ENCODE results near the gene LCN15.
"Not testable (repeated sequence)": the region's sequence is repeated elsewhere in the genome, so short reads cannot be mapped to it uniquely, and the experiment has no call there.

LCN15 gene

DNA sequence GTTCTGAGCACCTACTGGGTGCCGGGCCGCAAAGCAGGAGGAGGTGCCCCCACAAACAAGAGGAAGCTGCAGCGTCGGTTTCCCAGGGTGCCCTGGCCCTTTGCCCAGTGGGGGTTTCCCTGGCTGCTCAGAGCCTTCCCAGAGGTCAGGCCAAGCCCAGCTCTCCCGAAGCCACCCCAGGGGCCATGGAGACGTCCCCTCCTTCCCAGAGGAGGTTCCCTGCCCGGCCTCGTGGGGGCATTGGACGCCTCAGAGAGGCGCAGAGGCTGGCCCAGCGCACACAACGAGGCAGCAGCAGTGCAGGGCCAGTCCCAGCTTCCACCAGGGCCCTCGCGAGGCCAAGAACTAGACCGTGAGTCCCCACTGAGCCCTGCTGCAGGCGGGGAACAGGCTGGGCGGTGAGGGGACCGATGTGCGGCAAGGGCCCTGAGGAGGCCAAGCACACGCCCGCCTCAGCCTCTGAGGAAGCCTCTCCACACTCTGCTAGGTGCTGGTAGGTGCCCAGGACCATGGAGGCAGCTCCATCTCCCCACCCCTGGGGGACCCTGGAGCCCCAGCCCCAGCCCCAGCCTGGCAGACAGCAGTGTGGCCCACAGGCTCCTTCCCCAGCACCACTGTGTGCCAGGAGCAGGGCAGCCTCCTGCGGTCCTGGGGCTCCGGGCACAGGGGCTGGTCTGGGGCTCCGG is 45.0 kb downstream of the LCN15 start:
- no peak for DNase-seq

DNA sequence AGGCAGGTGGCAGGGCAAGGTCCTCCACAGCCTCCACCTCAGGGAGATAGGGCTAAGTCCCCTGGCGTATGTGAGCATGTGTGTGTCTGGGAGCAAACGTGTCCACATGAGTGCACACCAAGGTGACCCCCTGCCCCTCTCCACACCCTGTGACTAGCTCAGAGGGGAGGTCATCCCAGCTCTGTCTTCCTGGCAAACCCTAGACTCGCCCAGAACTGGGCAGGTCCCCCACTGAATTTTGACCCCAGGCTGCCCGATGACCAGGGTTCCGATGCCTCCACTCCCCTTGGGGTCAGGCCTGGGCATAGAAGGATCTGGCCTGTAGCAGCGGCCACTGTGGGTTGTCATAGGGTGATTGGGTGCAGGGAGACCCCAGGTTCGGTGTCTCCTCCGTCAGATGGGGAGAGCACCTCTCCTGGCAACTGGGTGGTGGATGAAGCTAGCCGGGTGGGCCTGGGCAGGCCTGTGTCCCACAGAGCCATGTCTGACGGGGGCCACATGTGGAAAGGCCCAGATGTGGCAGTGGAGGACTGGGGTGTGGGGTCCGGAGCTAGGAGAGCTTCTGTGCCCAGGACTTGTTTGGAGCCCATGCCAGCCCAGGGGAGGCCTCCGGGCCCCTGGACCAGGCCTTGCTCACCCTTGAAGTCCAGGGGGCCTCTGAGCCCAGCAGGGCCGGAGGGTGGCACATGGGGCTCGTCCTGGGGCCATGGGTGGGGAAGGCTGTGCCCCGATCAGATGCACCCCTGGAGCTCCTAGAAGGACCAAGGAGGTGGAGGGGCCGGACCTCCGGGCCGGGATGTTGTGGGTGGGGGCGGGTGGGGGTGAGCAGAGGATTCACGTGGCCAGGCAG is 45.7 kb downstream of the LCN15 start:
- no peak for DNase-seq

DNA sequence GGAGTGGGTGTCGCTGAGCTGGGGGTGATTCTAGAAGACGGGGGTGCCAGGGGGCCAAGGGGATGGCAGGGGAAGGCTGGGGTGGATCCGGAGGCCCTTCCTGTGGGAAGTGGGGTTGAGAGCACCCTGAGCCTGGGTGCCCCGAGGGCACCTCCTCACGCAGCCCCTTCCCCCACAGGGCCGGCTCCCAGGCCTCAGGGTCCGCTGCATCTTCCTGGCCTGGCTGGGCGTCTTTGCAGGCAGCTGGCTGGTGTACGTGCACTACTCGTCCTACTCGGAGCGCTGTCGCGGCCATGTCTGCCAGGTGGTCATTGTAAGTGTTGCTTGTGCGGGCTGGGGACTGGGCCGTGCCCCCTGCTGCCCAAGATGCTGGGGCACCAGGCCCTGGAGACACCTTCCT is 46.9 kb downstream of the LCN15 start:
- DNase-seq = no peak

DNA sequence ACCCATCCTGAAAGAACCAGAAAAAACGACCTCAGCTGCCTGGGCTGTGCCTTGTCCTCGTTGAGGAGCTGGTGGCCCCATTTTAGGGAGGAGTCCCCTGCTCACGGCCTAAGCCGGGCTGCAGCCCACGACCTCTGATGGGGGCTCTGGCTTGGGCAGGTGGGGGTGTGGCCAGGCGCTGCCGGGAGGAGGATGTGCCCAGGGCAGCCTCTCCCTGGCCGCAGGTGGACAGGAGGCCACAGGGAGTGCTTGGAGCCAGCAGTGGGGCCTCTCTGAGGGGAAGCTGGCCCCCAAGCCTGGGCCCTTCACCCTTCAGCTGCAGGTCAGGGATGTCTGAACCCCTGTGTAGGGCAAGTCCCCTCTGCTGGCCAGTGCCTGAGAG is 49.4 kb downstream of the LCN15 start:
- no peak for DNase-seq

DNA sequence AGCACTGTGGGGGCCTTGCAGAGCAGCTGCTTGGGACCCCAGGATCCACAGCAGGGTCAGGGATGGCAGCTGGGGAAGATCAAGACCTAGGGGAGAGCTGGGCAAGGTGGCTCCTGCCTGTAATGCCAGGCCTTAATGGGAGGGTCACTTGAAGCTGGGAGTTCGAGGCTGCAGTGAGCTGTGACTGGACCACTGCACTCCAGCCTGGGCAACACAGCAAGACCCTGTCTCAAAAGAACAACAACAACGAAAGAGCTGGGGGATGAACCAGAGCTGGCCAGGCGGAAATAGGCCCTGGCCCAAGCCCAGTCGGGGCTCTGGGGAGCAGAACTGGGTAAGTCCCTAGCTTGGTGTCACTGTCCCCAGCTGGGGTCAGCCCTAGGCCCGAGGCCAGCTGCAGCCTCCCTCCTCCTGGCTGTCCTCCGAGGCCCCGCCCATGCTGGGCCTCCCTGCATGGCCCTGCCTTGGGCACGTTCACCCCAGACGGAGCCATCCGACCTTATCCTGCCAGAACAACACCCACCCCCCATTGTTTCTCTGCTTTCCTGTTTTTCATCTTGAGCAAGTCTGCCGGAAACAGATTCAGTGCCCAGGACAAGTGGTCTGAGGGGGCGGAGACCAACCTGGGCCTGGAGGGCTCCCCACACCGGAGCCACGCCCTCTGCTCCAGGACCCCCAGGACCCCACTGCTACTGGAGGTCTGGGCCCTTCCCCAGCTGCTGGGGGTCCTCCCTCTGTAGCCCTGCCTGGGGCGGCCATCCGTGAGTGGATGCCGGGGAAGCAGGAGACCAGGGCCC is 50.0 kb downstream of the LCN15 start:
- no peak for DNase-seq

DNA sequence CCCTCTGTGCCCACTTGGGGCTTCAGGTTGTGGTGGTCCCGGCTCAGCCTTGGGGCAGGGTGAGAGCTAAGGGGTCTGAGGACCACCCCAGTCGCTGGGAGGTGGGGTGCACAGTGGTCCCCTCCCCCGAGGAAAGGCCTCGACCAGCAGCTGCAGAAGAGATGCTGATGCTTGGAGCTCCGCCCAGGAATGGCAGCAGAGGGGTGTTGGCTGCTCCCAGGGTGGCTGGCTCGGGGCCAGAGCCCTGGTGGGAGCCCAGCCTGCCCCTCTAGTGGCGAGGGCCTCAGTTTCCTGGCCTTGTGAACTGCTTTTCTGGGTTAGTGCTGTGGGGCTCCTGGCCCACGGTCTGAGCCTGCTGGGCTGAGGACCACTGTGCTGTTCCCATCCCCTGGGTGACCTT is 50.8 kb downstream of the LCN15 start:
- no peak for DNase-seq

DNA sequence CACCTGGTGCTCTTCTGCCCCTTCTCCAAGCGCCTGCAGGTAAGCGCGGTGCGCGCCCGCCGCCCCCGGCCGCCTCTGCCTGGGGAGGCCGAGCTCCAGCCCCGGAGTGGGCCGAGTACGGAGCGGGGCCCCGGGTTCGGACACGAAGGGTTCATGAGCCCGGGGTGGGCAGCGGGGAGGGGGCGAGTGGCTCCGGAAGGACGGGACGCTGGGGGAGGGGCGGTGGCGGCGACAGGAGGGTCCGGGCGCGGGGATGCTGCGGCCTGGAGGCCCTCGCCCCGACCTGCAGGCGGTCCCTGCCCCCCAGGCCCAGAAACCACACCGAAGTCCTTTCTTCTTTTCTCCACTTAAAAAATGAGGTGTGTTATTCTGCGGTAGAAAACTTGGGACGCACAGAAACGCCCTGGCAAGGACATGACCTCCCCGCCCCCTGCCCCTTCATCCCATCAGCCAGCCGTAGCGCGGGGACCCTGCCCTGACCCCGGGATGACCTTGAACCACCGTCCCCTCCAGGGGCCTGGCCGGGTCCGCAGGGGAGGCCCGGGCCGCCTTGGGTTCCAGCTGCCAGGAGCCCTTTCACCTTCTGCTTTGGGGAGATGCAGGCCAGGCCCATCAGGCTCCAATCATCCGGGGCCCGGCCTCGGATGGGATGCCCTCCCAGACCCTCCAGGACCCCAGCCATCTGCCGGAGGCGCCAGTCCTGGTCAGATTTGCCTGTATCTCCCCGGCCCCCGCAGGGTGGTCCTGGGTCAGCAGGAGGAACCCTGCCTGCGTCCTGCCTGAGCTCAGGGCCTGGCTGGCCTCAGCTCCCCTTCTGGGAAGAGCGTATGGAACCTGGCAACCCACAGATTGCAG is 51.4 kb downstream of the LCN15 start:
- no peak for DNase-seq

DNA sequence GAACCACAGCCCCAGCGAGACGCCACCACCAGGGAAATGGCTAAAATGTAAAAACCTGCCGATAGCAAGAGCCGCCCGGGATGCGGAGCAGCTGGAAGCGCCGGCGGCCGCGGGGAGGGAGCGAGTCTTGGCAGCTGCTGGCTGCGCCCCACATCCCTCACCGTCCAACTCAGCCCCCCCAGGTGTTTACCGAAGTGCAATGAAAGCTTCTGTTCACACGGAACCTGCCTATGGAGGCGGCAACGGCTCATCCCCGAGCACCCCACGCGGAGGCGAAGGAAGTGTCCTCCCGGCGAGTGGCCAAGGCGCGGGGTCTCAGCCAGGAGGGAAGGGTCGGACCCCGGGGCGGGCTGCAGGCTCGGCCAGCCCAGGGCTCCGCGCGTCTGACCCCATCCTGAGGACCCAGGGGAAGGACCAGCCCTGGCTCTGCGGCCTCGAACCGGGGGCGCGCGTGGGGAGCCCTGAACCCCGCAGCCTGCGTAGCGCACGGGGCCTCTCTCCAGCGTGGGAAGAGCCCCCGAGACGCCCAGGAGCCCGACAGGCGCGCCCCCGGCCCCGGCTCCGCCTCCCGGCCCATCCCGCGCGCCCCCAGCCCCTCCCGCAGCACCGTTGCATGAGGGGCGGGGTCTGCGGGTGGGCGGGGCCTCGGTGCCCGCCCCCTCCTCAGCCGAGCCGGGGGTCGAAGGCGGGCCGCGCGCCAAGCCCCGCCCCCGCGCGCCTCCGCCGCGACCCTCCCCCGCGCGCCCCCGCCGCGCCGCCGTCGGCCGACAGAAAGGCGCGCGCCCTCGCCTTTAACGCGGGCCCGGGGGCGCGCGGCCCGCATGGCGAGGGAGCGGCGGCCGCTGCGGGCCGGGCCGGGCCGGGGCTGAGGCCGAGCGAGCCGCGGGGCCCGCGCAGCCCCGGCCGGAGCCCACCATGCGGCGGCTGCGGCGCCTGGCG is 52.3 kb downstream of the LCN15 start, which contains the start of gene DIPK1B:
Gene DIPK1B, plus strand, starts transcription at position 822 of the 939 bp plus-strand sequence. Its CDS starts 94 bp downstream, at position 916.
- DNase-seq = peak; percentile 37

DNA sequence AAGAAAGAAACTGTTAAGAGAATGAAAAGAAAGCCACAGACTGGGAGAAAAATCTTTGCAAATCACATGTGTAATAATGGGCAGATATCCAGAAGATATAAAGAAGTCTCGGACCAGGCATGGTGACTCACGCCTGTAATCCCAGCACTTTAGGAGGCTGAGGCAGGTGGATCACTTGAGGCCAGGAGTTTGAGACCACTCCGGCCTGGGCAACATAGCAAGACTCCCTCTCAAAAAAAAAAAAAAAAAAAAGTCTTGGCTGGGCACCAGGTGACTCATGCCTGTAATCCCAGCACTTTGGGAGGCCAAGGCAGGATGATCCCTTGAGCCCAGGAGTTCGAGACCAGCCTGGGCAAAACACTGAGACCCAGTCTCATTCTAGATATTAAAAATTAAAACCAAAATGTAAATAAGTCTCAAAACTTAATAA is 53.1 kb downstream of the LCN15 start:
- not testable (repeated sequence) for DNase-seq

DNA sequence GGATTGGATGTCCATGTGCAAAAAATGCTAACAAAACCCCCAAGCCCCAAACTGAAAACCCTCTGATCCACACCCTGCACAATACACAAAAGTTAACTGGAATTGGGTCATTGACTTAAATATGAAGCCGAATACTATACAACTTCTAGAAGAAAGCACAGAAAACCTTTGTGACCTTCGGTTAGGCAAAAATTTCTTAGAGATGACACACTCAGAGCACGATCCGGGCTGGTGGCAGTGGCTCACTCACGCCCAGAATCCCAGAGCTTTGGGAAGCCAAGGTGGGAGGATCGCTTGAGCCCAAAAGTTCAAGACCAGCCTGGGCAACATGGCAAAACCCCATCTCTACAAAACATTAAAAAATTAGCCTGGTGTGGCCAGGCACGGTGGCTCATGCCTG is 53.8 kb downstream of the LCN15 start:
- no peak for DNase-seq
